Esophagus squamous epithelium (tissue), 4 donors: ENCODE measurements around the gene ALDOC.

Experiments
- CTCF ChIP-seq, 6 experiments: fragments of 450-650 bp in 4 of 6; fragments of 200-600 bp in 2 of 6; sonication (generic) in 2 of 6; IDR thresholded peaks; one replicate each; pipeline ENCODE4 v1.5.1; 2016 to 2019; ENCODE audit warnings: antibody characterized with exemption in 6 of 6, mild to moderate bottlenecking in 4 of 6, moderate library complexity in 4 of 6
- POLR2A ChIP-seq, 4 donors: fragments of 450-650 bp; IDR thresholded peaks; one replicate each; pipeline ENCODE4 v1.6.1; 2017; ENCODE audit warnings: antibody characterized with exemption in 4 of 4, mild to moderate bottlenecking in 4 of 4, moderate library complexity in 3 of 4

DNA sequence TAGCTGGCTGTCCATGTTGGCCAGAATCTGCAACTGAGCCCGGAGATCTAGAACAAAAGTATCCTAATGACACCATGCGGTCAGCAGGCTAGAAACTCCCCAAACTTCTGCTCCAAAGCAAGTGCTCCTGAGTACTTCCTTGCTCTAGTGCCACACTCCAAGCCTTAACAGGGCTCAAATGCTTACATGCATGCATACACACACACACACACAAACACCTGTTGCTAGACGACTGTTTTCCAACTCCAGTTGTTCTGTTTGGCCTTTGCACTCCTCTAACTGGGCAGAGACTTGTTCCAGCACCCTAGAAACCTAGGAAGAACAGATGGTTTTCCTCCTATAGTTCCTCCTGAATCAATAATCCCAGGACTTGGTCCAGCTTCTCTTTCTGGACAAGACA, 7.7 kb upstream of the ALDOC start:
- no peak for TF ChIP-seq CTCF (IDR thresholded peaks at IDR 0.05)
- no peak for TF ChIP-seq POLR2A (IDR thresholded peaks at IDR 0.05)
